AG08396 (cell line): ENCODE measurements around the gene IGFL4.

Experiments
- DNase-seq: peaks from one replicate; pipeline ENCODE4 v3.0.0; 2012; ENCODE audit warnings: low spot score, mixed read lengths

Gene IGFL4

DNA sequence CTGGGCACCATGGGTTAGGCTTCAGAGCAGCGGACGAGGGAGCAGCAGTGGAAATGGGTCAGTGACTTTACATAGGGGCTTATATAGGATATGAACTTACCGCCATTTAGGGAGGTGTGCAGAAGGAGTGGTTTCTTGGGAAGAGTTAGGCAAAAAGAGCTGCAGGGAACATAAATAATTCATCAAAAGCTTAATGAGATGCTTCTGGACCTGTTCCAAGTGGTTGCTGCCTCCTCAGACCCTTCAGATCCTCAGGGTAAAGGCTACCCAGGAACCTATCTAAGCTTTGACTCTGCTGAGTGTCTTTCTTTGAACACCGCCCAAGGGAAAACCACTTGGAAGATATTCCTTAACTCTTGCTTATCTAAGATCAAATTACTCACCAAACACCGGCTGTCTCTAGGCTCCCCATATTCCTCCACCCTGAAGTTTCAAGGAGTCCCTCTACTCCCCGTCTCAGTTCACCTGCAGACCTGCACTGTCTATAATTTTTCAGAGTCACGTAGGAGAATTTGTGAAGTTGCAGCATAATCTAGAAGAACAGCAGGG lies at the start of gene IGFL4:
Gene IGFL4, minus strand, starts transcription at position 51 of the 549 bp plus-strand sequence. Its CDS starts 40 bp downstream, at position 11.
- no peak for DNase-seq

- no peak for DNase-seq
These were observed 49.6 kb upstream of the IGFL4 start for GRCh38 chr19:46090444-46090843.

GRCh38 chr19:46089432-46089831 lies 48.6 kb upstream of the IGFL4 start:
- no peak for DNase-seq

DNA sequence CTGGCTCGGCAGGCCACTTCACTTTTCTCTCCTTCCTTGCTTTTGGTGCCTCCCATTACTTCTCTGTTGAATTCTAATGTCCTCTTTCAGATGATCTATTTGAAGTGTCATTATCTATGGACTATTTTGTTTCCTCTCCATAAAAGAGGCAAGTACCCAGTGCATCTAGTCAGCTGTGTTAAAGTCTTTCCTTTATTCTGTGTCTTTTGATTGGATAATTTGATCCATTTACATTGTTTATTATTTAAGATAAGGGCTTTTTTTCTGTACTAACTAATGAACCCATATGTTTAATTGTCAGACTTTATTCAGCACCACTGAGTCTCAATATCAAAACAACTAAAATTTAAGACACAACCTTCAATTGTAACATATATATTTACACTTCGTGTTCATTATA lies 47.3 kb upstream of the IGFL4 start:
- no peak for DNase-seq

GRCh38 chr19:46085888-46086287 lies 45.1 kb upstream of the IGFL4 start:
- no peak for DNase-seq

DNA sequence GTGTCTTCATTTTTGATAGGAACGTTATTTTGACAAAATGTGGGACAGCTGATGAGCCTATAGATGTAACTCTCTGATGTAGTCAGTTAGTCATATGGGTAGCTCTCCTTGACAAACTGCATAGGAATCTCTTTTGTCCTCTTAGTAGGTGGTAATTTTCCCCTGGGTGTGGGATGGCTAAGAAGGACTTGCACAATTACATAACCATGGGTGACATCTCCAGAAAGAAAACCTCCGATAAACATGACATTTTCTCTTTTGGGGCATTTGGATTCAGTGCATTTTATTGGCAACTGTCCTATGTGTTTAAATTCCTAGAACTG lies 41.9 kb upstream of the IGFL4 start:
- no peak for DNase-seq

- DNase-seq: peak; percentile 69
These were observed 41.3 kb upstream of the IGFL4 start for GRCh38 chr19:46081928-46082727.

GRCh38 chr19:46080561-46080960 lies 39.8 kb upstream of the IGFL4 start:
- DNase-seq: peak; percentile 69

DNA sequence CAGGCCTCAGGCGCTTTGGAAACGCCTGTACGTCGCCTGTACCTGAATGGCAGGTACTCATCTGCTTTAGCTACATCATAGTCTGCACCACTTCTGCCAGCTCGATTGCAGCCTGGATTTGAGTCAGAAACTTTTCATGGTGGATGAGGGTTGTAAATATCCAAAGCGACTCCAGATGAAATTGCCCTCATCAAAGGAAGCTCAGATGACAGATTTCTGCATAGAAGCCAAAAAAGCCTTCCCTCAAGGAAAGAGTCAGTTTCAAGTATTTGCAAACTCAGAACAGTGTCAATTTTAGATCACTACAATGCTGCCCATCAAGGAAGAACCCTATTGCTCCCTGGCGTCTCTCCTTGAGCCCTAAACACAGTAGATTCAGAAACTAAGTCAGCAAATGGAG lies 38.8 kb upstream of the IGFL4 start:
- no peak for DNase-seq

GRCh38 chr19:46078573-46079332 lies 38.0 kb upstream of the IGFL4 start:
- DNase-seq: peak; percentile 48

DNA sequence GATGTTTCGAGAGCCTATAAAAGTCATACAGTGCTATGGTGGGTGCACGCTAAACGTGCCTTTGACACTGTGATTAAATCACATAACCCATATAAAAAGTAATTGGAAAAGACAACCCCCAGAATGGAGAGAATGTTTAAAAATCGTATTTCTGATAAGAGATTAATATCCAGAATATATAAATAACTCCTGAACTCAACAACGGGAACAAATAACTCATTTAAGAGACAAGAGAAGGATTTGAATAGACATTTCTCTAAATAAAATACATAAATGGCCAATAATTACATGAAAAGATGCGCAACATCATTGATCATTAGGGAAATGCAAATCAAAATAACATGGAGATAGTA lies 37.0 kb upstream of the IGFL4 start:
- no peak for DNase-seq

- DNase-seq: peak; percentile 85
These were observed 36.4 kb upstream of the IGFL4 start for GRCh38 chr19:46076951-46077814.

GRCh38 chr19:46076031-46076880 lies 35.5 kb upstream of the IGFL4 start:
- DNase-seq: no peak

GRCh38 chr19:46073268-46073922 lies 32.6 kb upstream of the IGFL4 start:
- DNase-seq: no peak

- DNase-seq: no peak
These were observed 29.1 kb upstream of the IGFL4 start for GRCh38 chr19:46069806-46070341.

- DNase-seq: peak; percentile 50
These were observed 27.8 kb upstream of the IGFL4 start for GRCh38 chr19:46068345-46069258.

DNA sequence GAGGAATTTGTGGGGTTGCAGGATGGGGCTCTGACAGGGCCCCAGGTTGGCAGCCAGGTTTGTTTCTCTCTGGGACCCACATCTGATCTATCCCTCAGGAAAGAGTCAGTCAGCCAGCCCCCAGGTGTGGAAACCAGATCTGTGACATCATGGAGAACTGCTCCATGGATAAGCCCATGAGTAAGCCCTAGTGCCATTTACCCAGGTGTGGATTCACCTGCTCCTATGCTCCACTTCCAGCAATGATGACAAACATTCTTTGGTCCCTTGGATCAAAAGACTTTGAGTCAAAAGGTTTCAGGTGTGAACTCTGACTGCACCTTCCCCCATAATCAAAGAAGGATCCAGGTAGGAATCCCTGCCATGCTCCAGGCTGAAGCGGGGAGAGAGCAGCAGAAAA lies 26.9 kb upstream of the IGFL4 start:
- no peak for DNase-seq

- DNase-seq: no peak
These were observed 25.7 kb upstream of the IGFL4 start for GRCh38 chr19:46066471-46066870.

GRCh38 chr19:46065486-46066071 lies 24.8 kb upstream of the IGFL4 start:
- no peak for DNase-seq
